COLO829 (cell line): ENCODE results near the gene MYRF.

Source experiments
- DNase-seq: peaks from one replicate; pipeline ENCODE4 v3.0.0; 2012; ENCODE audit warnings: low spot score

Gene MYRF

GRCh38 chr11:61718621-61719302 is 33.7 kb upstream of the MYRF start:
- no peak for DNase-seq

DNA sequence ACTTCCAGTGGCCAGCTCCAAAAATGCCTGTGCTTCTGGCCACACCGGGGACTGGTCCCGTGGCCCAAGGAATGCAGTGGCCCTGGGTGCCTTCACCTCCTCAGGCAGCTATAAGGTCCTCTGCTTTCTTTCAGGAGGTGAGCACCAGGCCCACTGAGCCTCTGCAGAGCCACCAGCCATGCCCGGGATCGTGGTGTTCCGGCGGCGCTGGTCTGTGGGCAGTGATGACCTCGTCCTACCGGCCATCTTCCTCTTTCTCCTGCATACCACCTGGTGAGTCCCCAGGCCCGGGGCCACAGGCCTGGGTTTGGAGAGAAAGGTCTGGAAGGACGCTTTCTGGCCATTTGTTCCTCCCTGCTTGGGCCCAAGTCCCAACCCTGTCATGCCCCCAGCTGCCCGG is 32.5 kb upstream of the MYRF start:
- DNase-seq = no peak

- no peak for DNase-seq
Measured at GRCh38 chr11:61720597-61720996, 31.8 kb upstream of the MYRF start.

GRCh38 chr11:61724437-61724836 is 28.0 kb upstream of the MYRF start:
- DNase-seq = no peak

DNA sequence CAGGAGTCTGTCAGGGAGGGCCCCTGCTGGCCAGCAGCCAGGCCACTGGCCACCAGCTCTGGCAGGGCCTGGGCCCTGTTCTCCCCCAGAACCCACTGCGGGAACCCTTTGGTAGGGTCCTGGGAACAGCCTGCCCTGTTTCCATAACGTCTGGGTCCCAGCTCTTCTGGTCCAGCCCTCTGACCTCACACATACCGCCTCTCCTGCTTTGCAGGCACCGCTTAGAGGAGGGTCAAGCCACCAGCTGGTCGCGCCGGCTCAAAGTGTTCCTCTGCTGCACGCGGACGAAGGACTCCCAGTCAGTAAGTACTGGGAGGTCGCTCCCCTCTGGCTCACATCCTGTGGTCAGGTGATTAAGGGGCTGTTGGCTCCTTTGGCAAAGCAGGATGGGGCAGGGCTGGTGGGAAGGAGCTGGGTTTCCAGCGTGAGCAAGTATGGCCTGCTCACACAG is 26.6 kb upstream of the MYRF start:
- no peak for DNase-seq

GRCh38 chr11:61726775-61727174 is 25.7 kb upstream of the MYRF start:
- DNase-seq = no peak

GRCh38 chr11:61727401-61727811 is 25.0 kb upstream of the MYRF start:
- DNase-seq = no peak

GRCh38 chr11:61728066-61728939 is 24.1 kb upstream of the MYRF start:
- no peak for DNase-seq

DNA sequence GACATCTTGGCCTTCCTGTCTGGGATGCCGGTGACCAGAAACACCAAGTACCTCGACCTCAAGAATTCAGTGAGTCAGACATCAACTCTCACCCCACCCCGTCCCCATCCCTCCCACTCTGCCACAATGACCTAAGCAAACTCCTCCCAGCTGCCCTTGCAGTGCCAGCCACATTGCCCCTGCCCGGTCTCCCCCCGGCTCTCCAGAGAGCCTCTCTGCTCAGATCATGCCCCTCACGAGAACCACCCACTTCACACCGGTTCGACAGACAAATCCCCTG is 23.6 kb upstream of the MYRF start:
- no peak for DNase-seq

DNA sequence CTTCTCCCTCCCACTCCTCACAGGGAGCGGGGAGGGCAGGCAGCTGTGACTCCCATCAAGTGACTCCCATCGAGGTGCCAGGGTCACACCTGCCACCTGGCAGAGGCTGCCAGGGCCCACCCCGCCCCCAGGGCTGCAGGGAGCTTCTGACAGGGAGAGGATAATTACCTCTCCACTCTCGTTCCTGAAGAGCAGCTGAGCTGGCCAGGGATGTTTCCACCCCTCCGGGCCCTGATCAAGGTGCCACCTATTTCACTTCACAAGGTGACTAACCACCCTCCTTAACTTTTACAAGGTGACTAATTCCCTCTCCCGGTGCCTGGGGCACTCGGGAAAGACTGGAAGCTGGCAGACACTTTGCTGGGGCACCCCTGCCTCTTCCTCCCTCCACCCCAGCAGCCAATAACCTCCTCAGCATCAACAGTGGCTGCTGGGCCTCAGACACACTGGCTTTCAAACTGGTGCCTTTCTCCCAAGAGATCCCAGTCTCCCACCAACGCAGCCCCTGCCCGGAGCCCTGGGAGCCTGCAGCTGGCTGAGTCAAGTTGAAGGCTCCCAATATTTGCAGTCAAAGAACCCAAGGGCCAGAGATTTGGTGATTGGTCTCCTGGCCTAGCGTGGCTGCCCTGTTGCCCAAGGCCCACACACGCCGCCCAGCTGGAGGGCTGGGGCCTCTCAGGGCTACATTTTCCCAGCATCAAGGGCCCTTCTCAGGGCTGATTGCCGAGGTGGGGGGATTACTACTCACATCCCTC is 22.0 kb upstream of the MYRF start:
- no peak for DNase-seq

DNA sequence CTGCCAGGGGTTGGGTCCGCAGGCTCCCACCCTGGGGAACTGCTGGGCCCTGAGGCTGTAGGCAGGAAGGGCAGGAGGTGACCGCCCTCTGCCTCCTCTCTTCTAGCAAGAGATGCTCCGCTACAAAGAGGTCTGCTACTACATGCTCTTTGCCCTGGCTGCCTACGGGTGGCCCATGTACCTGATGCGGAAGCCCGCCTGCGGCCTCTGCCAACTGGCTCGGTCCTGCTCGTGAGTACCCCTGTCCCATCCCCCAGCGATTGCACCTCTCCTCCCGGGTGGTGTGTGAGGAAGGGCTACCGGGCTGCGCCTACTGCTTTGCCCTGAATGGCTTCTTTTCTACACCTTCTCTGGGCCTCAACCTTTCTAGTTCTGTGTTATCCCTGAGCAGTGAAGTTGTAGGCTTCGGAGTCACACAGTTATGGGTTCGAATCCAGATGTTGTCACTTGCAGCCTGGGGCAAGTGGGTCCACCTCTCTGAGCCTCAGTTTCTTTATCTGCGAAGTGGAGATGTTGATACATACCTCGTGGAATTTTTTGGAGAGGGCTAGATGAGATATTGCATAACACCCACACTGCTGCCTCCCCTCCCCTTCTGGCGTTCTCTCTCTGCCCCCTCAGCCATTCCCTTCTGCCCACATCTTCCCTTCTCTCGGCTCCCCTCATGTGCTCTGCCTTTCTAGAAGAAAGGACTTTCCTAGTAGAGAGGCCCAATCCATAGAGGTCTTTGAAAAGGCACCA is 21.1 kb upstream of the MYRF start:
- DNase-seq = no peak

DNA sequence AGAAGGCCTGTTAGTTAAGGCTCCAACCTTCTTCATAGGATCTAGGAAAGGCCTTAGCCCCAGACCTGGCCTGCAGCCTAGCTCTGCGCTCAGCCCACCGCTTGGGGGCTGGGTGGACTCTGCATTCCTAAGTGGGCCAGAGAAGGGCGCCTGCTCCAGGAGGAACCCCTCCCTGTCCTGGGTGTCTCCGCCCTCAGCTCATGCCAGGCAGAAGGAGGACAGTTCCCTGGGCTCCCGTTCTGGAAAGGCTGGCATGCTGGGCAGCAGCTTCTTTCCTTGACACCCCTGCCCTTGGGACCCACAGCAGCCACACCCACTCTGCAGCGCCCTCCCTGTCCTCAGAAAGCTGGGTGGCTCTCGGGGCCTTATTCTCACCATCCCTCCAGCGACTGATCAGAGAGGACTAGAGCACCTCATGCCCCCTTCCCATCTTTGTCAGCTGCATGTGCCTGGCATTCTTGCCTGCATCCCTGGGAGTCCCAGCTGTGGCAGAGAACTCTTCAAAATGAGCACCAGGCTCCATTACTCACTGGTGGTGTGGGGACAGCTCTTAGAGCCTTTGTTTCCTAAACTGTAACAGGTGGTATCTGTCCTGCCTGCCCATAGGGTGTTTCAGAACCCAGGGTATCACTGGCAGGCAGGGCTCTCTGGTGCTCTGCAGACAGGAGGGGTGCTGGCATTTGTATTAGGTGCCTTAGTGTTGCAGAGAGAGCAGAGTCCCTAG is 20.3 kb upstream of the MYRF start:
- DNase-seq = no peak

DNA sequence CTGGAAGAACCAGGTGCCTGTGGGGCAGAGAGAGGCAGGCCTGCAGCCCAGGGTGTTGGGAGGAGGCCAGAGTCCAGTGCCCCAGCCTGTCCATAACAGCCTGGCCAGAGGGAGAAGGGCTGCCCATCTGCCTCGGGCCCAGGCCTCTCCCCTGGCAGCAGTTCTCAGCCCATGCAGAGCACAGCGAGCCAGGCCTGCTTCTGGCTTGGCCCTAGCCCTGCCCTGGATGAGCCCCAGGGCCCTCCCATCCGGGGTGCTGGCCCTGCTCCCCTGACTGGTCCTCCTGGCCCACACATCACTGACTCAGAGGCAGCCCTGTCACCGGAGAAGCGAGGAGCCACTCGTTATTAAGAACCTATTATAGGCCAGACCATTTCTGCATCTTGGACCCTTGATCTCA is 19.7 kb upstream of the MYRF start:
- no peak for DNase-seq

DNA sequence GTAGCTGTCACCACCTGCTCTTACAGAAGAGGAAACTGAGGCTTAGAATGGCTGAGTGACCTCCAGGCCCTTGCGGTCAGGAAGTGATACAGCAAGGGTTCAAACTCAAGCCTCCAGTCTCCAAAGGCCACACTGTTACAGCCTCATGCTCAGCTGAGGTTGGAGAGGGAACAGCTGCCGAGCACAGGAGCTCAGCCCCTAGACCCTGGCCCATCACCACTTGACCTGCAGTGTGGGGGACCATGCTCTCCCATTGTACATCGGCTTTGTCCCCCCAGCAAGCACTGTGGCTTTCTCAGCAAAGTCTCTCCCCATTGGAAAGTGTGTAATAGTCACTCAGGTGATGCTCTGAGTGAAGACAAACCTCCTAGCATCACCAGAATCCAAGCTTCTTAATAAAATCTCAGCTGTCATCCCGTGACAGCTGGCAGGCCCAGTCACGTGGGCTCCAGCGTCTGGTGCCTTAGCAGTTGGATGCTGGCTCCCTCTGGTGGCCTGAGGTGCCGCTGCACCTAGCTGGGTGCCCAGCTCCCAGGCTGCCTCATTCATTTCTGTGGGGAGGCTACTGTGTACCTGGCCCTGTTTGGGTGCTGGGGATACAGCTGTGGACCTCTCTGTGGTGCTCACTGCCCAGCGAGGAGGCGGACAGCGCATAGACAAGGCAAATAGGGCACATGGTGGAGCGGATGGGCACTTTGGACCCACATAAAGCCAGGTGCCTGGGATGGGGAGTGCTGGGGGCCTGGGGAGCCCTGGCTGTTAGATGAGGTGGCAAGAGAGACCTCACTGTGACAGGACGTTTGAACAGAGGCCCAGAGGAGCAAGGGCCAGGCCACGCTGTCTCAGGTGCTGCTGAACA is 19.1 kb upstream of the MYRF start:
- DNase-seq = peak; percentile 95

DNA sequence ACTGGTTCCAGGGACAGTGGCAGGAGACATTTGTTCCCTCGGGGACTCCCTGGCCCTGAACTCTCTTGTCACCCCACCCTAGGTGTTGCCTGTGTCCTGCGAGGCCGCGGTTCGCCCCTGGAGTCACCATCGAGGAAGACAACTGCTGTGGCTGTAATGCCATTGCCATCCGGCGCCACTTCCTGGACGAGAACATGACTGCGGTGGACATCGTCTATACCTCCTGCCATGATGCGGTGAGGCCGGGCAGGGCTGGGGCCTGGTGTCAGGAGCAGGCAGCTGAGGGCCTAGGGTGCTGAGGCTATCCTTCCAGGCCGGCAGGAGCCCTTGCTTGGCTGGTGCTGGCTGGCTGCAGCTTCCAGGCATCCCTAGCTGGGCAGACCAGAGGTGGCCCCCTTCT is 17.7 kb upstream of the MYRF start:
- no peak for DNase-seq

- no peak for DNase-seq
Measured at GRCh38 chr11:61735391-61735790, 17.0 kb upstream of the MYRF start.

DNA sequence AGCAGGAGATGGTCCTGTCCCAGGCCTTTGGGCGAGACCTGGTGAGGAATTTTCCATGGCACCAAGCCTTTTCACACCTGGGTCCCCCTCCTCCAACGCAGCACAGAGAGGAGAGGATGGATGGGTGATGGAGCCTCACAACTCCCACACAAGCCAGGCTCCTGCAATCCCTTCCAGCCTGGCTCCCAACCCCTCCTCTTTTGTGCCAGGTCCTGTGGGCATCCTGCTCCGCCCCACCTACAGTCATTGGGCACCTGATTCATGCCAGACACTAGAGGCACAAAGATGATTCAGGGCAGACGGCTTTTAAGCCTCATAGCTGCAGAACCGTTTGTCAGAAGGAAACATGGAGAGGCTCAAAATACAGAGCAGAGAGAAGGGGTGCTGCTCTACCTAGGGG is 16.1 kb upstream of the MYRF start:
- no peak for DNase-seq

DNA sequence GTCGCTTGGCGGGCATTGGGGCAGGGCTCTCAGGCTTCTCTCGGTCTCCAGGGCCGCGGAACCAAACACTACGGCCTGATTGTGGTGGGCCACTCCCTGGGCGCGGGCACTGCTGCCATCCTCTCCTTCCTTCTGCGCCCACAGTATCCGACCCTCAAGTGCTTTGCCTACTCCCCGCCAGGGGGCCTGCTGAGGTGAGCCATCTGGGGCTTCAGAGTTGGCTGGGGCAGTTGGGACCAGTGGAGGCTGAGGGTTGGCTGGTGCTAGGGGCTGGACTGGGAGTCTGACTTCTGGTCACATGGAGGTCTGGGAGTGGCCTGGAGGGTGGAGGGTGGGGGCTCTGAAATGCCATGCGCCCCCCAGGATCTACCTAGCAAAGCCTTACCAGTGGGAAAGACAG is 15.3 kb upstream of the MYRF start:
- DNase-seq = no peak

- DNase-seq = no peak
Measured at GRCh38 chr11:61737636-61738386, 14.6 kb upstream of the MYRF start.

- DNase-seq = no peak
Measured at GRCh38 chr11:61738776-61739175, 13.7 kb upstream of the MYRF start.
